ELF-1 (cell line): ENCODE data around the gene MAP1B.
A peak's percentile ranks its signal among the peaks of the same experiment; 100 is the strongest.
"Not testable (repeated sequence)": the region's sequence is repeated elsewhere in the genome, so short reads cannot be mapped to it uniquely, and the experiment has no call there.

ENCODE experiments used
- DNase-seq: peaks from one replicate; pipeline ENCODE4 v3.0.0-alpha.2; 2016; ENCODE audit warnings: low read depth, low spot score

Gene MAP1B

DNA sequence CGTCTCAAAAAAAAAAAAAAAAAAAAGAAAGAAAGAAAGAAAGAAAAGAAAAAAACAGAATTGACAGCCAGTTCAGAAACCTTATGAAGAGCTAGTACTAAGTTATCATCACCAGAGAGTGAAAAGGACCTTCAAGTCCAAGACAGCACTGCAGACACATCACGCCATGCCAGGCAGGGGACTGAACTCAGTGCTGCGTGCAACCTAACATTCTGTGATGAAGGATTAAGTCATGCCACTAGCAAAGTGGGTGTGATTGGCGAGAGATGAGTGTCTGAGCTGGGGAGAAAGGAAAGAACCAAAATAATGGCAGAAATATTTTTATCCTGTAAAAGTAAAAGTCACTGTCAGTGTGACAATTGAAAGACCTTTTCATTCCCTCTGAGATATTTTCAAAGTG is 54.7 kb downstream of the MAP1B start:
- no peak for DNase-seq

- no peak for DNase-seq
These were observed 56.2 kb downstream of the MAP1B start for GRCh38 chr5:72163349-72163983.

GRCh38 chr5:72166070-72166979 is 59.0 kb downstream of the MAP1B start:
- peak; percentile 82 for DNase-seq

DNA sequence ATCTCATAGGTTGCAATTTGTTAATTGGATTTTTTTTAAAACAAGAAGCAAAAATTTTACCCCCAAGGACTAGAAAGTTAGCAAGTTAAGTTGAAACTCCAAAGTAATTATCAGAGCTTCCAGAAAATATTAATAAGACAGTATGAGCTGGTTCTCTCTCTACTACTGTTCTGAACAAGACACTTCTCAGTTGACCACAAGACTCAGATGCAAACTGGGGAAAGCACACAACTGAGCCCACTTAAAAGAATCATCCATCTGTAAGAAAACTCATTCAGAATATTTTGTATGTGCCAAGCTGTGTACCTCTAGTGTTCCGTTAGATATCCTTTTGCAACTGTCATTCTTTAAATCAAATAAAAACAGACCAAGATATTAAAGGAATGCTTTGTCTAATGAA is 60.0 kb downstream of the MAP1B start:
- DNase-seq, result no peak

DNA sequence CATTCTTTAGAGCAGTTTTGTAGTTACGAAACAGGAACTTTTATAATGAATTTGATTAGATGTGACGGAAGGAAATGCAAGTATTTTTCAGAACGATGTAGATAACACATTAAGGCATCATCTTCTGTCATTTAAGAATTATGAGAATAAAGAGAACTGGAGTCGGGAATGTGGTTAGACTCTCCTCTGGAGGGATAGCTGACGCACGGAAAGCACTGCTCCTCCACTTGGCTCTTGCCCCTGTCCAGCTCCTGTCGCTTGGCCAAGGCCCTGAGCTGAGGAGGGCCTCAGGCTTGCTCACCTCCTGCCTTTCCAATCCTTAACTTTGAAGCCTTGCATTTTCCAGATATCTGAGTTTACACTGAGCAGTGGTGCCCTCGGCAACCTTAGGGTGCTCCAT is 60.5 kb downstream of the MAP1B start:
- no peak for DNase-seq

DNA sequence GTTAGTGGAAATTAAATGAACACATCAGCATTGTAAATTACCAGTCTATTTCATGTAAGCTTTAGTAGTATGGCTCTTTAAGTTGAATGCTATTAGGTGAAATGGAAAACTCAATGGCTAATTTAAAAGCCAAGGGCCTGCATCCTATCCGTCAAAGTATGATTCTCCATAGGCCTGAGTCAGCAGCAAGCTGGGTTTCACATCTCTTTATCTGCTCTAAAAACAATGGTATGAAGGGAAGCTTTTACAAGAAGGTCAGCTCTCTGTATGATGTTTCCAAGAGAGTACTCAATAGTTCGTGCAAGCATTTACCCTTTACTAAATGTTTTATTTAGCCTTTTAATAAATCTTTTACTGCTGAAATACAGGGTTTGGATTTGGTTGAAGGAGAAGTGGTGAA is 62.8 kb downstream of the MAP1B start:
- DNase-seq, result no peak

- DNase-seq, result not testable (repeated sequence)
These were observed 63.9 kb downstream of the MAP1B start for GRCh38 chr5:72171181-72171580.

DNA sequence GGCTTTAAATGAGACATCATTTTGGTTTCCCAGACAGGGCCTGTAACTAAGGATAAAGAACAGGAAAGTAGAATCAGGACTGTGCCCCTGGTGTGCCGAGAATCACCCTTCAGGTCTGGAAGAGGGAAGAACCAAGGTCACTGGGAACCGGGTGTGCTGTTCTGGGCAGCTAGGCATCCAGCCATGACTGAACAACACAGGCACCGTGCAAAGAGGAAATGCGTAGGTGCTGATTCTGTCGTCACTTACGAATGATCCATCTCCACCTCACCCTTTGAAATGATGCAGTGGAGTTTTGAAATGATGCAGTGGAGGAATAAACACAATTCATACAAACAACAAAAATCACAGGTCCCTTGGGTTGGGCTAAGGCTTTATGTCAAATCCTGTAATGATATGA is 64.4 kb downstream of the MAP1B start:
- DNase-seq, result no peak

- no peak for DNase-seq
These were observed 65.5 kb downstream of the MAP1B start for GRCh38 chr5:72172786-72173185.

DNA sequence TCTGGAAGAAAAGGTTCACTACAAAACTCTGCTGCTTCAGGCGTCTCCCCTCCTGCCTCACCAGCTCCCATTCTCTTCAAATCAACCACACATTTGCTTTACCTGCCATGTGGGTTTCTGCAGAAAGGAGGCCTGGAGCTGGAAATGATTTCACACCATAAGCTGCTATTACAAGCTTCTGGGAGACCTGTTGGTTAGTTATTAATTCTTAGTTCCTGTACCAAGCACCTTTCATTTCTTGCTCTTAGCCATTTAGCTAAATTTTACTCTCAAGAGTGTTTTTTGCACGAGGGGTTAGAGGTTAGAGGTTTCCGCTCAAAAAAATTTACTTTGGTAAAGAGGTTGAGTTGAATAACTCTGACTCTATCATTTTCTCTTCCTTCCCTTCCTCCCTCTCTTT is 70.3 kb downstream of the MAP1B start:
- DNase-seq, result no peak

DNA sequence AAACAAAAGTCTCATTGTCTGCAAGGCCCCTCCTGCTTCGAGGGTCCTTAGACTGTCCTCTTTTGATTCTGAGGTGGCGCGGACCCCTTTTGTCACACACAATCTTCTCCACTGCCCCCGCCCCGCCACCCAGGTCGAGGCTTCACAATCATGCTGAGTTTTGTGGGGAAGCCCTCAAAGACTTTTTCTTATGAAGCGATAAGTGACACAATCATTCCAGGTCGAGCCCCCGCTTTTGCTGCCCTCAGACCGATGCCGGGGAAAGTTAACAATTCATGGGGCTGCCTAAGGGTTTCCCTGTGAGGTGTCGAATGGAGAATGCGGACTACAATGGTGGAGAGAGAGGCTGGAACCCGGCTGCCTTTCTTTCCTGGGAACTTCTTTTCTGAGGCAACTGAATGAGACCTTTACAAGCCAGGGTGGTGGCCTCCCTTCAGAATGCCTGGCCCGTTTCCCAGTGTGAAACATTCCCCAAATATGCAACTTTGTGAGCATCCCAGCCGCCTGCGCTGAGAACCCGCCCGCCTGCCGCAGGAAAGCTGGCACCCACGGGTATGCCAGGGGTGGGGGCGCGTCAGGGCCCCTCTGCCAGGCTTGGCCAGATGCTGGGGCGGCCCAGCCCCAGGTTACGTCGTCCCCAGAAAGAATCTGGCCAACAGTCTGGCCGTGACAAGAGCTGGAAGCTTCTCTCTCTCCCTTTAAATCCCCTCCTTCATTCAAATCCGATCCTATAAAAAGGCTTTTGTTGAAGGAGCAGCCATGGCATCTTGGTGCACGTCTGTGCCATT is 71.9 kb downstream of the MAP1B start:
- DNase-seq, result peak; percentile 29

- DNase-seq, result no peak
These were observed 72.7 kb downstream of the MAP1B start for GRCh38 chr5:72179816-72180440.

GRCh38 chr5:72180925-72181324 is 73.7 kb downstream of the MAP1B start:
- DNase-seq, result no peak

DNA sequence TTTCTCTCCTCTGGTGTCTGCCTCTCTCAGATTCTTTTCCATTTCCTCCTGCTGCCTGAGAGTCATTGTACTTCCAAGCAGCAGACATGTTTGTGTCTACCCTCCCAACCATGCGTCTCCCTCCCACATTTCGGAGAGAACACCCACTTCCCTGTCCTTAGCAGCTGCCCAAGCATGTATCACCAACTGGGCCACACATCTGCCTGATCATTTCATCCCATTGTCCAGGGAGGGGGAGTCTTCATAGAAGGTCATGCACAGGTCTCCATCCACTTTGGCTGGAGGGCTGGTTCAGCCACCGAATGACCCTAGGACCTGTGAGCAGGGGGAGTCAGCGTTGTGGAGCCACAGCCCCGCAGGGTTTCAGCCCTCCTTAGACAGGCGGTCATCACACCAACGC is 75.4 kb downstream of the MAP1B start:
- peak; percentile 22 for DNase-seq

GRCh38 chr5:72183101-72183520 is 75.8 kb downstream of the MAP1B start:
- DNase-seq, result peak; percentile 58

GRCh38 chr5:72184408-72184807 is 77.1 kb downstream of the MAP1B start:
- no peak for DNase-seq

GRCh38 chr5:72185496-72186329 is 78.4 kb downstream of the MAP1B start:
- DNase-seq, result no peak

GRCh38 chr5:72187388-72188075 is 80.3 kb downstream of the MAP1B start:
- no peak for DNase-seq

DNA sequence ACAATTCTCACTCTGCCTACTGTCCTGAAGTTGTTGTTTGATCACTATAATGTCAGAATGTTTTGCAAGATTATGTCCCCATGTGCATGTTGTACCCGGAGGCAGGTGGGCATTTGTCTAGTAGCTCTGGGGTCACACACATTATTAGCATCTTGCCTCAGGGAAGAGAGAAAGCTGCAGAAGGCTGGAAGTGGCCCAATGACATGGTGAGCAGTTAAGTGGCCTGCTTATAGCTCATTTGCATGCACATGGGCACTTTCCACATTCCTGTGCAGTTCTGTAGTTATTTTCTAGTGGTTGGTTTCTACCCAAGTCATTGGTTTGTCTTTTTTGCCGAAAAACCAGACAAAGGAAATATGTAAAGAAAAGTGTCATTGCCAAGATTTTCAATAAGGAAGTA is 80.9 kb downstream of the MAP1B start:
- no peak for DNase-seq

- DNase-seq, result no peak
These were observed 81.9 kb downstream of the MAP1B start for GRCh38 chr5:72189146-72189545.
